Fibroblast of lung (primary cell): ENCODE data around the gene MRTFA. TPM values are rescaled to one million over a fixed set of nuclear protein-coding genes. Genes with fewer than 3 reads are reported as not detected.
A peak's percentile ranks its signal among the peaks of the same experiment; 100 is the strongest.
"Not testable (repeated sequence)": the region's sequence is repeated elsewhere in the genome, so short reads cannot be mapped to it uniquely, and the experiment has no call there.

Source experiments
- DNase-seq, 2 donors: peaks; one replicate each; pipeline versions ENCODE4 v3.0.0 to v3.0.0-alpha.2; 2010; ENCODE audit warnings: low read depth in 2 of 2
- H2AFZ ChIP-seq: 2 replicates; pipeline ENCODE4 v1.5.1; 2012; ENCODE audit warnings: low read length, control low read depth, inconsistent platforms
- H3K27ac ChIP-seq: 2 replicates; pipeline ENCODE4 v1.5.1; 2011; ENCODE audit warnings: low read length, control low read depth; ENCODE audit not compliant: insufficient read depth
- H3K27me3 ChIP-seq: 2 replicates; pipeline ENCODE4 v1.5.1; 2011; ENCODE audit warnings: mild to moderate bottlenecking, low read length; ENCODE audit not compliant: control insufficient read depth, insufficient read depth
- H3K36me3 ChIP-seq: 2 replicates; pipeline ENCODE4 v1.5.1; 2011; ENCODE audit warnings: low read length; ENCODE audit not compliant: control insufficient read depth, insufficient read depth
- H3K4me1 ChIP-seq: 2 replicates; pipeline ENCODE4 v1.5.1; 2011; ENCODE audit warnings: low read length; ENCODE audit not compliant: control insufficient read depth, insufficient read depth; ENCODE audit errors: extremely low read depth
- H3K4me2 ChIP-seq: 2 replicates; pipeline ENCODE4 v1.5.1; 2011; ENCODE audit warnings: low read length, control low read depth; ENCODE audit not compliant: insufficient read depth; ENCODE audit errors: extremely low read depth
- H3K4me3 ChIP-seq, 4 experiments: fragments of 200-600 bp in 1 of 4; sonication (generic) in 1 of 4; replicated peaks in 1 of 4; 2 replicates each; pipeline ENCODE4 v1.5.1; 2011 to 2016; ENCODE audit warnings: low read length in 4 of 4, low read depth in 3 of 4, mild to moderate bottlenecking in 3 of 4, control low read depth in 2 of 4, inconsistent platforms in 1 of 4, mixed read lengths in 1 of 4; ENCODE audit not compliant: insufficient read depth in 1 of 4; ENCODE audit errors: control extremely low read depth in 1 of 4
- H3K79me2 ChIP-seq: 2 replicates; pipeline ENCODE4 v1.5.1; 2012; ENCODE audit warnings: mild to moderate bottlenecking, low read length, inconsistent platforms; ENCODE audit not compliant: control insufficient read depth, insufficient read depth
- H3K9ac ChIP-seq: 2 replicates; pipeline ENCODE4 v1.5.1; 2011; ENCODE audit warnings: mild to moderate bottlenecking, low read length, control low read depth; ENCODE audit not compliant: insufficient read depth
- H3K9me3 ChIP-seq: 2 replicates; pipeline ENCODE4 v1.5.1; 2012; ENCODE audit warnings: low read depth, low read length; ENCODE audit not compliant: control insufficient read depth, insufficient read depth
- H4K20me1 ChIP-seq: 2 replicates; pipeline ENCODE4 v1.5.1; 2011; ENCODE audit warnings: low read length; ENCODE audit not compliant: control insufficient read depth, insufficient read depth; ENCODE audit errors: extremely low read depth
- CTCF ChIP-seq, 2 donors: IDR thresholded peaks in 1 of 2; conservative IDR thresholded peaks in 1 of 2; 1 replicate in 1 of 2; 2 replicates in 1 of 2; pipeline ENCODE4 v1.5.1; 2011 to 2012; ENCODE audit warnings: low read length in 2 of 2, control low read depth in 1 of 2, inconsistent platforms in 1 of 2, low read depth in 1 of 2, mild to moderate bottlenecking in 1 of 2
- EZH2 ChIP-seq: IDR thresholded peaks from 2 replicates; pipeline ENCODE4 v1.5.1; 2012; ENCODE audit warnings: low read length, control low read depth, mild to moderate bottlenecking; ENCODE audit errors: missing control alignments
- polyA plus RNA-seq, 2 donors: library from polyadenylated mRNA; depleted of rRNA in 1 of 2; stranded (reverse) in 1 of 2; unstranded in 1 of 2; fragments of >200 nt; gene quantifications; 2 replicates each; pipeline ENCODE4 v1.2.1, GENCODE V29; 2011 to 2012; ENCODE audit warnings: missing spikeins in 1 of 2
- total RNA-seq: library from RNA; depleted of rRNA; stranded (reverse); fragments of >200 nt; gene quantifications from 2 replicates; pipeline ENCODE4 v1.2.1, GENCODE V29; 2014

MRTFA gene
- total and polyA plus RNA-seq, 2 donors (not counting 1 experiment from before 2014, with no cell fraction given) = 7.6 to 23.0 TPM

GRCh38 chr22:40602231-40602630 is 34.3 kb downstream of the MRTFA start:
- TF ChIP-seq EZH2 (no peak), CTCF (conservative IDR thresholded peaks at IDR 0.05 in 1 of 2, IDR thresholded peaks at IDR 0.05 in 1 of 2; ENCODE audit: low read depth in 1 of 2, low read length in 2 of 2) (no peak)
- Histone ChIP-seq H3K4me3 (no peak overlapping the region), H3K79me2 (peaks cover 63% of the 10 kb centered on the region), H2AFZ (no peak overlapping the region), H3K9ac (no peak overlapping the region), H3K36me3 (no peaks in the 10 kb centered on the region), H3K9me3 (no peaks in the 10 kb centered on the region), H4K20me1 (no peaks in the 10 kb centered on the region), H3K27ac (no peak overlapping the region), H3K4me1 (peaks cover 8% of the 10 kb centered on the region), H3K27me3 (no peaks in the 10 kb centered on the region), H3K4me2 (no peak overlapping the region)
- DNase-seq = peak; percentile 8 to 50

- no peak overlapping the region for H3K4me2 ChIP-seq
- no peaks in the 10 kb centered on the region for H4K20me1 ChIP-seq
- no peak for DNase-seq
- no peak overlapping the region for H3K27ac ChIP-seq
- TF ChIP-seq EZH2 (no peak), CTCF (conservative IDR thresholded peaks at IDR 0.05 in 1 of 2, IDR thresholded peaks at IDR 0.05 in 1 of 2; ENCODE audit: low read depth in 1 of 2, low read length in 2 of 2) (no peak)
- no peak overlapping the region for H3K4me3 ChIP-seq
- peaks cover 65% of the 10 kb centered on the region for H3K79me2 ChIP-seq
- no peaks in the 10 kb centered on the region for H3K27me3 ChIP-seq
- no peaks in the 10 kb centered on the region for H3K36me3 ChIP-seq
- no peak overlapping the region for H3K9ac ChIP-seq
- no peaks in the 10 kb centered on the region for H3K9me3 ChIP-seq
- H2AFZ ChIP-seq = no peak overlapping the region
- H3K4me1 ChIP-seq = peaks cover 7% of the 10 kb centered on the region
Observed at GRCh38 chr22:40599731-40600130, 36.8 kb downstream of the MRTFA start.

GRCh38 chr22:40598712-40599111 is 37.8 kb downstream of the MRTFA start:
- not testable (repeated sequence) for H4K20me1 ChIP-seq, DNase-seq, H3K36me3 ChIP-seq, H2AFZ ChIP-seq, H3K27me3 ChIP-seq, H3K4me3 ChIP-seq, H3K27ac ChIP-seq, H3K4me2 ChIP-seq, H3K9ac ChIP-seq, H3K9me3 ChIP-seq, H3K4me1 ChIP-seq
- peaks cover 68% of the 10 kb centered on the region for H3K79me2 ChIP-seq
